ENCODE data around the gene DYNLT2B.

- TF ChIP-seq CTCF (optimal IDR thresholded peaks at IDR 0.05 in 1 of 3, IDR thresholded peaks at IDR 0.05 in 1 of 3, conservative IDR thresholded peaks at IDR 0.05 in 1 of 3; ENCODE audit: extremely low read depth in 1 of 3, insufficient read depth in 2 of 3, low read length in 3 of 3) (no peak), EZH2 (IDR thresholded peaks at IDR 0.05; ENCODE audit: low read length) (no peak)
Observed at GRCh38 chr3:196344663-196345062, 26.6 kb upstream of the DYNLT2B start.

Measured in keratinocyte (primary cell).